GM23338 (cell line): Measurements from ENCODE around the gene NYAP2. TPM values are rescaled to one million over a fixed set of nuclear protein-coding genes. Genes with fewer than 3 reads are reported as not detected.
A peak's percentile ranks its signal among the peaks of the same experiment; 100 is the strongest.

ENCODE experiments used
- ATAC-seq: fragments of 200-7000 bp; cut with Tn5 transposase; 3 replicates; pipeline ENCODE4 v1.9.1; 2020
- DNase-seq: peaks from one replicate; pipeline ENCODE4 v3.0.0-alpha.2; 2015; ENCODE audit warnings: low spot score
- H2AFZ ChIP-seq: fragments of 200-600 bp; sonication (generic); 2 replicates; pipeline ENCODE4 v1.8.0; 2016; ENCODE audit warnings: antibody characterized with exemption, mild to moderate bottlenecking, moderate library complexity
- H3F3A ChIP-seq: fragments of 200-600 bp; sonication (generic); replicated peaks from 2 replicates; pipeline ENCODE4 v1.8.0; 2017; ENCODE audit warnings: antibody characterized with exemption, mixed run types, low read depth
- H3K27ac ChIP-seq: fragments of 200-600 bp; sonication (generic); 2 replicates; pipeline ENCODE4 v1.6.1; 2016; ENCODE audit warnings: low read depth
- H3K27me3 ChIP-seq: fragments of 200-600 bp; sonication (generic); 2 replicates; pipeline ENCODE4 v1.8.0; 2016; ENCODE audit warnings: mild to moderate bottlenecking, mixed run types, moderate library complexity; ENCODE audit not compliant: insufficient read depth
- H3K36me3 ChIP-seq: fragments of 200-600 bp; sonication (generic); 2 replicates; pipeline ENCODE4 v1.8.0; 2016; ENCODE audit warnings: mild to moderate bottlenecking; ENCODE audit not compliant: insufficient read depth
- H3K4me1 ChIP-seq: fragments of 200-600 bp; sonication (generic); 2 replicates; pipeline ENCODE4 v1.8.0; 2016; ENCODE audit warnings: mild to moderate bottlenecking, moderate library complexity; ENCODE audit not compliant: insufficient read depth
- H3K4me2 ChIP-seq: fragments of 200-600 bp; sonication (generic); 2 replicates; pipeline ENCODE4 v1.7.1; 2017; ENCODE audit warnings: mixed run types
- H3K4me3 ChIP-seq: fragments of 200-600 bp; sonication (generic); 2 replicates; pipeline ENCODE4 v1.6.1; 2016; ENCODE audit warnings: mixed run types
- H3K79me2 ChIP-seq: fragments of 200-600 bp; sonication (generic); replicated peaks from 2 replicates; pipeline ENCODE4 v1.8.0; 2017; ENCODE audit warnings: mild to moderate bottlenecking; ENCODE audit not compliant: insufficient read depth
- H3K9me2 ChIP-seq: fragments of 200-600 bp; sonication (generic); 2 replicates; pipeline ENCODE4 v1.8.0; 2017; ENCODE audit not compliant: insufficient read depth
- H4K20me1 ChIP-seq: fragments of 200-600 bp; sonication (generic); replicated peaks from 2 replicates; pipeline ENCODE4 v1.8.0; 2017; ENCODE audit warnings: mild to moderate bottlenecking; ENCODE audit not compliant: insufficient read depth
- H3K27ac Mint-ChIP-seq: 2 replicates; pipeline ENCODE4 v1.8.0; 2020; ENCODE audit warnings: inconsistent platforms, mild to moderate bottlenecking, moderate library complexity, mixed read lengths
- H3K27me3 Mint-ChIP-seq: 3 replicates; pipeline ENCODE4 v1.8.0; 2022; ENCODE audit warnings: low read depth, mild to moderate bottlenecking, moderate library complexity, mixed read lengths, inconsistent platforms; ENCODE audit not compliant: insufficient read depth, poor library complexity
- H3K36me3 Mint-ChIP-seq: 3 replicates; pipeline ENCODE4 v1.8.0; 2021; ENCODE audit warnings: low read depth, mild to moderate bottlenecking, inconsistent platforms, moderate library complexity, mixed read lengths
- H3K4me1 Mint-ChIP-seq: 3 replicates; pipeline ENCODE4 v1.8.0; 2020; ENCODE audit warnings: mild to moderate bottlenecking, inconsistent platforms, mixed read lengths
- H3K4me3 Mint-ChIP-seq: 3 replicates; pipeline ENCODE4 v1.8.0; 2021; ENCODE audit warnings: moderate library complexity, mild to moderate bottlenecking, inconsistent platforms, mixed read lengths
- H3K9me3 Mint-ChIP-seq: 3 replicates; pipeline ENCODE4 v1.8.0; 2020; ENCODE audit warnings: moderate library complexity, mild to moderate bottlenecking, inconsistent platforms, mixed read lengths
- CREB1 ChIP-seq: fragments of 250-450 bp; sonication (Bioruptor Pico); IDR thresholded peaks from 2 replicates; pipeline ENCODE4 v1.5.0; 2020; ENCODE audit warnings: low read depth, mild to moderate bottlenecking, moderate library complexity
- EZH2phosphoT487 ChIP-seq: fragments of 200-600 bp; sonication (generic); IDR thresholded peaks from one replicate; pipeline ENCODE4 v1.8.1; 2018; ENCODE audit warnings: antibody characterized with exemption; ENCODE audit not compliant: unreplicated experiment
- JUNB ChIP-seq: IDR thresholded peaks from one replicate; pipeline ENCODE4 v1.6.1; 2016; ENCODE audit warnings: antibody characterized with exemption; ENCODE audit not compliant: unreplicated experiment
- POLR2AphosphoS5 ChIP-seq: IDR thresholded peaks from 2 replicates; pipeline ENCODE4 v1.6.1; 2016; ENCODE audit warnings: antibody characterized with exemption, low read depth
- STAT1 ChIP-seq: IDR thresholded peaks from one replicate; pipeline ENCODE4 v1.6.1; 2016; ENCODE audit warnings: antibody characterized with exemption; ENCODE audit not compliant: unreplicated experiment
- ZNF114 ChIP-seq: fragments of 250-450 bp; sonication (Bioruptor Pico); IDR thresholded peaks from 2 replicates; pipeline ENCODE4 v1.5.0; 2020; ENCODE audit warnings: mild to moderate bottlenecking, moderate library complexity
- ZNF331 ChIP-seq: fragments of 250-450 bp; sonication (Bioruptor Pico); IDR thresholded peaks from 2 replicates; pipeline ENCODE4 v1.5.0; 2020; ENCODE audit warnings: low read depth, mild to moderate bottlenecking, moderate library complexity
- polyA plus RNA-seq: library from polyadenylated mRNA; unstranded; fragments of >200 nt; fragmentation: Nextera tagmentation; extraction: Ambion mirVana; gene quantifications from 2 replicates; pipeline ENCODE4 v1.2.1, GENCODE V29; 2016
- total RNA-seq: library from RNA; depleted of rRNA; stranded (reverse); fragments of >200 nt; shearing (Covaris generic); gene quantifications from 2 replicates; pipeline ENCODE4 v1.2.3, GENCODE V29; 2014
- TF ChIP-seq, protein P1 (sequence below), 2 experiments: fragments of 200-600 bp in 1 of 2; sonication (generic) in 1 of 2; conservative IDR thresholded peaks; 2 replicates each; pipeline versions ENCODE4 v1.5.1 to v1.6.1; 2016 to 2017; ENCODE audit warnings: antibody characterized with exemption in 2 of 2, low read depth in 2 of 2, mild to moderate bottlenecking in 2 of 2, moderate library complexity in 1 of 2
- TF ChIP-seq, protein P2 (sequence below): IDR thresholded peaks from one replicate; pipeline ENCODE4 v1.6.1; 2018; ENCODE audit warnings: antibody characterized with exemption; ENCODE audit not compliant: unreplicated experiment

Gene NYAP2
- total and polyA plus RNA-seq, 2 experiments from 2014 or later: not detected

DNA sequence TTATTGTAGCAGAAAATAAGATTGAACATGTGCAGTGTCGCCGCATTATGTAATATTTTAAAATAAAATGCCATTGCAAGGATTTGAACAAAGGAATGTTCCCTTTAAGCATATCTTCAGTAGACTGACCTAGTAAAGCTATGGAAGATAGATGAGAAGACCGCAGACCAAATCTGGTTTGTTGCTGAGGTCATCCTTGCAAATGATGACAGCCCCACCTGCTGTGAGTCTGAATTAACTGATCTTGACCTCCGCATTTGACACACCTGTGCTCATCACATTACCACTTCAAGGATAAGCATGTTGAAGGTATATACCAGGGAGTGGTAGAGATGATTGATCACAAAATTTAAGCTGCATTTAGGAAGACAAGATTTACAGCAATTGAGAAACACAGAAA lies 96.2 kb downstream of the NYAP2 start:
- no peak for TF ChIP-seq STAT1
- TF ChIP-seq, protein P1, sequence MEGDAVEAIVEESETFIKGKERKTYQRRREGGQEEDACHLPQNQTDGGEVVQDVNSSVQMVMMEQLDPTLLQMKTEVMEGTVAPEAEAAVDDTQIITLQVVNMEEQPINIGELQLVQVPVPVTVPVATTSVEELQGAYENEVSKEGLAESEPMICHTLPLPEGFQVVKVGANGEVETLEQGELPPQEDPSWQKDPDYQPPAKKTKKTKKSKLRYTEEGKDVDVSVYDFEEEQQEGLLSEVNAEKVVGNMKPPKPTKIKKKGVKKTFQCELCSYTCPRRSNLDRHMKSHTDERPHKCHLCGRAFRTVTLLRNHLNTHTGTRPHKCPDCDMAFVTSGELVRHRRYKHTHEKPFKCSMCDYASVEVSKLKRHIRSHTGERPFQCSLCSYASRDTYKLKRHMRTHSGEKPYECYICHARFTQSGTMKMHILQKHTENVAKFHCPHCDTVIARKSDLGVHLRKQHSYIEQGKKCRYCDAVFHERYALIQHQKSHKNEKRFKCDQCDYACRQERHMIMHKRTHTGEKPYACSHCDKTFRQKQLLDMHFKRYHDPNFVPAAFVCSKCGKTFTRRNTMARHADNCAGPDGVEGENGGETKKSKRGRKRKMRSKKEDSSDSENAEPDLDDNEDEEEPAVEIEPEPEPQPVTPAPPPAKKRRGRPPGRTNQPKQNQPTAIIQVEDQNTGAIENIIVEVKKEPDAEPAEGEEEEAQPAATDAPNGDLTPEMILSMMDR (conservative IDR thresholded peaks at IDR 0.05; ENCODE audit: low read depth in 2 of 2): peak in 1 of 2 experiments; percentile 40; a peak in 2 of 4 replicates
- ATAC-seq: no peak

DNA sequence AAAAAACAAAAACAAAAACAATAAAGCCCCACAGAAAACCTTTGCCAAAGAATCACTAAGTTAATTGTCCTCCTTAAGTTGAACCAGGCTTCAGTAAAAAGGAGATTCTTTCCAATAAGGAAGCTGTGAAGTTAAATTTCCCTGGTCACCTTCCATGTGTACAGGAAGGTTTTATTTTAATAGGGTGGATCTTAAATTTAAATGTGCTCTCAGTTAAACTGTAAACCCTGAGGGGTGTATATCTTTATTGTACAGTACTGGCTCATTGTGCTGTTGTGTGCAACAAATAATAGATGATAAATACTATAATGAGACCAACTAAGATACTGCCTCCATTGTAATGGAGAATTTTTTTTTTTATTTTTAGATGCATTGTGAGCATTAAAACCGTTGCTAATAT lies 97.1 kb downstream of the NYAP2 start:
- no peak for TF ChIP-seq EZH2phosphoT487
- TF ChIP-seq, protein P2, sequence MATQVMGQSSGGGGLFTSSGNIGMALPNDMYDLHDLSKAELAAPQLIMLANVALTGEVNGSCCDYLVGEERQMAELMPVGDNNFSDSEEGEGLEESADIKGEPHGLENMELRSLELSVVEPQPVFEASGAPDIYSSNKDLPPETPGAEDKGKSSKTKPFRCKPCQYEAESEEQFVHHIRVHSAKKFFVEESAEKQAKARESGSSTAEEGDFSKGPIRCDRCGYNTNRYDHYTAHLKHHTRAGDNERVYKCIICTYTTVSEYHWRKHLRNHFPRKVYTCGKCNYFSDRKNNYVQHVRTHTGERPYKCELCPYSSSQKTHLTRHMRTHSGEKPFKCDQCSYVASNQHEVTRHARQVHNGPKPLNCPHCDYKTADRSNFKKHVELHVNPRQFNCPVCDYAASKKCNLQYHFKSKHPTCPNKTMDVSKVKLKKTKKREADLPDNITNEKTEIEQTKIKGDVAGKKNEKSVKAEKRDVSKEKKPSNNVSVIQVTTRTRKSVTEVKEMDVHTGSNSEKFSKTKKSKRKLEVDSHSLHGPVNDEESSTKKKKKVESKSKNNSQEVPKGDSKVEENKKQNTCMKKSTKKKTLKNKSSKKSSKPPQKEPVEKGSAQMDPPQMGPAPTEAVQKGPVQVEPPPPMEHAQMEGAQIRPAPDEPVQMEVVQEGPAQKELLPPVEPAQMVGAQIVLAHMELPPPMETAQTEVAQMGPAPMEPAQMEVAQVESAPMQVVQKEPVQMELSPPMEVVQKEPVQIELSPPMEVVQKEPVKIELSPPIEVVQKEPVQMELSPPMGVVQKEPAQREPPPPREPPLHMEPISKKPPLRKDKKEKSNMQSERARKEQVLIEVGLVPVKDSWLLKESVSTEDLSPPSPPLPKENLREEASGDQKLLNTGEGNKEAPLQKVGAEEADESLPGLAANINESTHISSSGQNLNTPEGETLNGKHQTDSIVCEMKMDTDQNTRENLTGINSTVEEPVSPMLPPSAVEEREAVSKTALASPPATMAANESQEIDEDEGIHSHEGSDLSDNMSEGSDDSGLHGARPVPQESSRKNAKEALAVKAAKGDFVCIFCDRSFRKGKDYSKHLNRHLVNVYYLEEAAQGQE: no peak
- Histone ChIP-seq H3K4me1 (peaks cover 15% of the 10 kb centered on the region), H3K4me2 (no peak overlapping the region), H4K20me1 (no peaks in the 10 kb centered on the region), H3K4me3 (no peak overlapping the region), H3K27me3 (no peaks in the 10 kb centered on the region), H2AFZ (no peak overlapping the region), H3F3A (no peaks in the 10 kb centered on the region), H3K79me2 (no peaks in the 10 kb centered on the region), H3K27ac (no peak overlapping the region), H3K9me2 (no peaks in the 10 kb centered on the region), H3K36me3 (no peaks in the 10 kb centered on the region)
- Mint-ChIP-seq H3K9me3 (no peaks in the 10 kb centered on the region), H3K36me3 (no peaks in the 10 kb centered on the region), H3K27me3 (peaks cover 3% of the 10 kb centered on the region), H3K4me1 (peaks cover 23% of the 10 kb centered on the region), H3K4me3 (no peak overlapping the region), H3K27ac (0 out of 2 replicates have a peak overlapping the region, but pooled peaks have one; percentile 25)
- ATAC-seq (no peak), DNase-seq (no peak)

More for the DNA sequence above, 96.2 kb downstream of the NYAP2 start:
- H3K79me2 ChIP-seq: no peaks in the 10 kb centered on the region
- H3K27me3 ChIP-seq: no peaks in the 10 kb centered on the region
- no peaks in the 10 kb centered on the region for H3K9me2 ChIP-seq
- Mint-ChIP-seq H3K4me3 (no peak overlapping the region), H3K4me1 (peaks cover 23% of the 10 kb centered on the region), H3K9me3 (no peaks in the 10 kb centered on the region), H3K36me3 (no peaks in the 10 kb centered on the region), H3K27ac (no peak overlapping the region), H3K27me3 (peaks cover 3% of the 10 kb centered on the region)
- no peaks in the 10 kb centered on the region for H3F3A ChIP-seq
- no peak overlapping the region for H3K4me3 ChIP-seq
- no peak overlapping the region for H2AFZ ChIP-seq
- DNase-seq: no peak
- no peaks in the 10 kb centered on the region for H4K20me1 ChIP-seq
- no peak overlapping the region for H3K27ac ChIP-seq
- peaks cover 15% of the 10 kb centered on the region for H3K4me1 ChIP-seq
- H3K4me2 ChIP-seq: no peak overlapping the region
- H3K36me3 ChIP-seq: no peaks in the 10 kb centered on the region

DNA sequence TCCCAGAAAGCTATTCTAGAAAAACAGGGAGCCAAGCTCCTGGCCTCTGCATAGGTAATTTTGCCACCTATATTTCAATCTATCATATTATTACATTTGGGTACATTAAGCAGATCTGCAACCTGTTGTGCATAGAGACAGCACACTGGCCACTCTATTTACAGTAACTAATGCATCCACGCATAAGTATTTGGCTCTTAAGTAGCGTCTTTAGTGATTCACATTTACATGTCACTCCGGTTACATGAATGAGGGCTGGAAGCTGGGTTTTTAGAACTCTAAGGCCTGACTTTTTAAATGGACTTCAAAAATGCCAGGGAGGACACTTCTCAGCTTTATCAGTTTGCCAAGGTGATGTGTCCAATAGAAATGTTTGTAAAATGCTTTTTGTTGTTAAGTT lies 97.7 kb downstream of the NYAP2 start:
- Histone ChIP-seq H3K4me3 (no peak overlapping the region), H3K36me3 (no peaks in the 10 kb centered on the region), H3K9me2 (no peaks in the 10 kb centered on the region), H3K27me3 (no peaks in the 10 kb centered on the region), H3K27ac (no peak overlapping the region), H2AFZ (no peak overlapping the region), H4K20me1 (no peaks in the 10 kb centered on the region), H3K4me2 (no peak overlapping the region), H3K79me2 (no peaks in the 10 kb centered on the region), H3F3A (no peaks in the 10 kb centered on the region), H3K4me1 (peaks cover 15% of the 10 kb centered on the region)
- no peak overlapping the region for H3K27ac Mint-ChIP-seq
- no peaks in the 10 kb centered on the region for H3K9me3 Mint-ChIP-seq
- peak; percentile 55 for DNase-seq
- ATAC-seq: peak; percentile 66
- H3K36me3 Mint-ChIP-seq: no peaks in the 10 kb centered on the region
- no peak overlapping the region for H3K4me3 Mint-ChIP-seq
- TF ChIP-seq ZNF331 (no peak), ZNF114 (CRISPR knock-in tag) (no peak), POLR2AphosphoS5 (no peak), EZH2phosphoT487 (no peak), CREB1 (CRISPR knock-in tag) (no peak), JUNB (no peak)
- TF ChIP-seq, protein P1 (conservative IDR thresholded peaks at IDR 0.05; ENCODE audit: low read depth in 2 of 2): no peak
- peaks cover 3% of the 10 kb centered on the region for H3K27me3 Mint-ChIP-seq
- H3K4me1 Mint-ChIP-seq: peaks cover 23% of the 10 kb centered on the region
